MM.1S (cell line): ENCODE data around the gene HDHD5.

Experiments used
- CTCF ChIP-seq: fragments of 300-600 bp; sonication (generic); IDR thresholded peaks from 2 replicates; pipeline ENCODE4 v1.5.1; 2016; ENCODE audit warnings: antibody characterized with exemption, low read length, mixed read lengths
- EZH2 ChIP-seq: fragments of 300-600 bp; sonication (generic); optimal IDR thresholded peaks from 2 replicates; pipeline ENCODE3; 2017; ENCODE audit warnings: low read depth, mild to moderate bottlenecking, antibody characterized with exemption, low read length, mixed read lengths
- EZH2phosphoT487 ChIP-seq: fragments of 300-600 bp; sonication (generic); IDR thresholded peaks from 2 replicates; pipeline ENCODE4 v1.6.1; 2018; ENCODE audit warnings: antibody characterized with exemption, low read length

- TF ChIP-seq CTCF (no peak), EZH2phosphoT487 (no peak), EZH2 (no peak)
Observed at GRCh38 chr22:17090550-17090949, 68.5 kb downstream of the HDHD5 start.
